Subcutaneous adipose tissue (tissue), 4 donors: ENCODE measurements around the gene ACADVL. TPM values are rescaled to one million over a fixed set of nuclear protein-coding genes. Genes with fewer than 3 reads are reported as not detected.

Source experiments
- total RNA-seq, 4 donors: library from RNA; depleted of rRNA; stranded (reverse); fragments of >200 nt; gene quantifications; one replicate each; pipeline ENCODE4 v1.1.0, GENCODE V29; 2016
- TF ChIP-seq, protein P1 (sequence below): fragments of 450-650 bp; IDR thresholded peaks from one replicate; pipeline ENCODE4 v1.5.1; 2016; ENCODE audit warnings: low read depth, mild to moderate bottlenecking, control low read depth, antibody characterized with exemption, moderate library complexity

The ACADVL gene
- total RNA-seq, 4 donors from 2014 or later, result 533 to 1,103 (median 672) TPM

DNA sequence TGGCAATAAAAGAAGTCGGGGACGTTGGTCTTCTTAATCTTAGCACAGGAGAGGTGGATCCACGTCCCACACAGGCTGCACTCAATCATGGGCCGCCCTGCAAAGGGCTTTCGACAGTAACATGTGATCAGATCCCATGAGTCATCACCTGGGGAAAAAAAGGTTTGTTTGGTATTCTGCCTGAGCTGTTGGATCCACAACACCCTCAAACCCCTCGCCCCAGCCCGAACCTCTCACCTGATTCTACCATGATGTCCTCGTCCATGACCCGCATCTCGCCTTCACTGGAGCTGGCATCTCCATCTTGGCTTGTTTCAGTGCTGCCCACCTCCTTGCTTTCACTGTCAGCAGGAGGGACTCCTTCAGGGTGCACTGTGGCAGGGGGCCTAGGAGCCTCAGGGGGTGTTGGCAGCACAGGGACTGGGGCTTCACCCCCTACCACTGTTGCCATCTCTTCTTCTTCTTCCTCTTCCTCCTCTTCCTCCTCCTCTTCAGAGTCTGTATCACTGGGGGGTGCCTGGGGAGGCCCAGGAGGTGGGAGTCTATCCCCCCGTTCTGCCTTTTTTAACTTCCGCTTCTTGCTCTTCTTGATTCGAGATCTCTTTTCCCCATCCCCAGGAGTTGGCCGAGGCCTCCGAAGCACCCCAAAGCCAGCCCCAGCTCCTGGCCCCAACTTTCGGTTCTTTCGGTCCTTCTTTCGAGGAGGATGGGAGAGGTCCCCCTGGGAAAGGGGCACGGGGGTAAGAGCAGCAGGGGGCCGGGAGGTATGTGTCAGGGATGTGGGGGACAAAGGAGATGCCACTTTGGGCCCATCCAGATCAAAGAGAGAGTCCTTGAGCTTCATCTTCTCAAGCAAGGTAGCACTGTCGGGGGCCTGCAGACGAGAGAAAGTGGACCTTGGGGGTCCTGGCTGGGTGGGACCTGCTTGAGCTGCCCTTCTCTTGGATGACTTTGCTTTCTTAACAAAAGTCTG lies 16.2 kb downstream of the ACADVL start:
- TF ChIP-seq, protein P1, sequence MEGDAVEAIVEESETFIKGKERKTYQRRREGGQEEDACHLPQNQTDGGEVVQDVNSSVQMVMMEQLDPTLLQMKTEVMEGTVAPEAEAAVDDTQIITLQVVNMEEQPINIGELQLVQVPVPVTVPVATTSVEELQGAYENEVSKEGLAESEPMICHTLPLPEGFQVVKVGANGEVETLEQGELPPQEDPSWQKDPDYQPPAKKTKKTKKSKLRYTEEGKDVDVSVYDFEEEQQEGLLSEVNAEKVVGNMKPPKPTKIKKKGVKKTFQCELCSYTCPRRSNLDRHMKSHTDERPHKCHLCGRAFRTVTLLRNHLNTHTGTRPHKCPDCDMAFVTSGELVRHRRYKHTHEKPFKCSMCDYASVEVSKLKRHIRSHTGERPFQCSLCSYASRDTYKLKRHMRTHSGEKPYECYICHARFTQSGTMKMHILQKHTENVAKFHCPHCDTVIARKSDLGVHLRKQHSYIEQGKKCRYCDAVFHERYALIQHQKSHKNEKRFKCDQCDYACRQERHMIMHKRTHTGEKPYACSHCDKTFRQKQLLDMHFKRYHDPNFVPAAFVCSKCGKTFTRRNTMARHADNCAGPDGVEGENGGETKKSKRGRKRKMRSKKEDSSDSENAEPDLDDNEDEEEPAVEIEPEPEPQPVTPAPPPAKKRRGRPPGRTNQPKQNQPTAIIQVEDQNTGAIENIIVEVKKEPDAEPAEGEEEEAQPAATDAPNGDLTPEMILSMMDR, result no peak

DNA sequence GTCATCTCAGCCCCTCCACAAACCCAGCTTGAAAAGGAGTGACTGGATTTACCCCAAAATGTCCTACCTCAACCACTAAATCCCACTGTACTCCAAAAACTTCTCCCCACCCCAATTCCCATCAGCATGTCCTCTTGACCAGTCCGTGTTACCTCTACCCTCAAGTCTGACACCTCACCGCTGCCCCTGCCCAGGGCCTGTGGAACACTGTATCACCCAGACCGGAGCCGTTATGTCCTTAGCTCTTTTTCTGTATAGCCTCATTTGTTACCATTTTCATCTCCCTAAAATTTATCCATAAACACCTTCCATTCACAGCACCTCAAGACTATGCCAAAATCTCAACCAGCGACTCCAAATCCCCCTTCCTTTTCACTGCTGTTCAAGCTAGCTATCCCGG lies 17.1 kb downstream of the ACADVL start:
- TF ChIP-seq, protein P1, result no peak

DNA sequence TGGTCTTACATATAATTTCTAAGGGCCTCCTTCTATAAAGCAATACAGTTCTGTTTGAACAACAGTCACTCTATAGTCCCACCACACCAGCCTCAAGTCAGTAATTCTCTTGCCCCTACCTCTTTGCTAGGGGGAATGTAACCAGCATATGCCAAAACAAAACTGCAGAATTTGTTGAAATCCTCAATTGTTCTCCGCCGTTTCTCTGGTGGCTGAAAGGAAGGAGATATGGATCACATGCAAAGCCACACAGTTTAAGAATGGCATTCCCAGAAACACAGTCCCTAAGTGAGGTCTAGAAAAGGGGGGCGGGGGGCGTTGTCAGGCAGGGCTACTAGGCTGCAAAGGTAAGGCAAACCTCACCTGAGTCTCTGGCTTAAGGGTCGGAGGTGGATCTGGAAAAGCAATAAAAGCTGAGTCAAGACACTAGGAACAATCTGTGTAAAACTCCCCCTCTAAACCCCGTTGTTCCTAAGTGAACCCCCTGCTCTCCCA lies 17.6 kb downstream of the ACADVL start:
- TF ChIP-seq, protein P1, result no peak

DNA sequence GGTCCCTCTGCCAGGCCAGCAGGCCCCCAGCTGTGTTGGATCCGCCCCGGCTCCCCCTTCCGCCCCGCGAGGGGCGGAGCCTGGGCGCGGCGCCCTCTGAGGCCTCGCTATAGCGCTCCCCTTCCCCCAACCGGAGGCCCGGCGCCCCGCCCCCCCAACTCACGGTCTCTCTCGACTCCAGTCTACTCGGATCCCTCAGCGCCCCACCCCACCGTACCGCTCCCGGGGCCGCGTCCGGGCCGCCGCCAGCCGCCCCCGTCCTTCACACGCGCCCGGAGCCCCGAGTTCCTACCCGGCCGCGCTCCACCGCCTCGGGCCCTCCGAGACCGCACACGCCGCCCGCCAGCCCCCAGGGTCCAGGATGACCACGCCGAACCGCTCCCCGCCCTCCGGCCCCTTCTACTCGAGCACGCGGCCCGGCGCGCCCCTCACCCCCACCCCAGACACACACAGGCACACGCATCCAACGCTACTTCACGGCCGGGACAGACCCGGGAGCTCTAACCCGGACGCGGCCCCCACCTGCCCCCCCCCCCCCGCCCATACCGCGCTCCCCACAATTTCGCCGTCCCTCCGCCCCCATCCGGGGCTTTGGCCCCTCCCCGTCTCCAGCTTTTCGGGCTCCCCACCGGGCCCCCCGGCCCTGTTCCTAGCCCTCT lies 18.2 kb downstream of the ACADVL start:
- TF ChIP-seq, protein P1, result no peak

DNA sequence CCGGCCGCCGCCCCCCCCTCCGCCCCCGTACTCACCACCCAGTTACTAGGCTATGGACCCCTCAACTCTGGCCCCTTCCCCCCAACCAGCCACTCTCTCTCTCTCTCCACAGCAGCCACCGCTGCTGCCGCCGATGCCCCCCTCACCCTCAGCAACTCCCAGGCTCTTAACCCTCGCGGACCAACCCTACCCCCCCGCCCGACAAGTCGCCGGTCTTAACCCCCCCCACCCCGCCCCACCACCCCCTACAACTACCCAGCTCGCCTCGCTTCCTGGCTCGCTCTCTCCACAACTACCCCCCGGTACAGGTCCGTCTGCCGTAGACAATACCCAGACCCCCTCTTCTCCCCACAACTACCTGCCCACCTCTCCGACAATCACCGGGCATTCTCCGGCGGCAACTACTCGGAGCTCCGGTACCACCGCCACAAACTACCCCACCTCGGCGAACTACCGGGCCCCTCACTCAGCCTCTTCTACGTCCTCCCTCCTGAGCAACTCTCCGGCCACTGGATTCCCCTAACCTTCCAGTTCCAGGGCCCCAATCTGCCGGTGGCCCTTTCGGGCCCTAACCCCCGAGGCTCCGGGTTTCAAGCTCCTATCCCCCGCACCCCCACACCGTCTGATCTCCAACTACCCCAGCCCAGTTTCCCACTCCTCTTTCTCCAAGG lies 18.8 kb downstream of the ACADVL start:
- TF ChIP-seq, protein P1, result no peak

DNA sequence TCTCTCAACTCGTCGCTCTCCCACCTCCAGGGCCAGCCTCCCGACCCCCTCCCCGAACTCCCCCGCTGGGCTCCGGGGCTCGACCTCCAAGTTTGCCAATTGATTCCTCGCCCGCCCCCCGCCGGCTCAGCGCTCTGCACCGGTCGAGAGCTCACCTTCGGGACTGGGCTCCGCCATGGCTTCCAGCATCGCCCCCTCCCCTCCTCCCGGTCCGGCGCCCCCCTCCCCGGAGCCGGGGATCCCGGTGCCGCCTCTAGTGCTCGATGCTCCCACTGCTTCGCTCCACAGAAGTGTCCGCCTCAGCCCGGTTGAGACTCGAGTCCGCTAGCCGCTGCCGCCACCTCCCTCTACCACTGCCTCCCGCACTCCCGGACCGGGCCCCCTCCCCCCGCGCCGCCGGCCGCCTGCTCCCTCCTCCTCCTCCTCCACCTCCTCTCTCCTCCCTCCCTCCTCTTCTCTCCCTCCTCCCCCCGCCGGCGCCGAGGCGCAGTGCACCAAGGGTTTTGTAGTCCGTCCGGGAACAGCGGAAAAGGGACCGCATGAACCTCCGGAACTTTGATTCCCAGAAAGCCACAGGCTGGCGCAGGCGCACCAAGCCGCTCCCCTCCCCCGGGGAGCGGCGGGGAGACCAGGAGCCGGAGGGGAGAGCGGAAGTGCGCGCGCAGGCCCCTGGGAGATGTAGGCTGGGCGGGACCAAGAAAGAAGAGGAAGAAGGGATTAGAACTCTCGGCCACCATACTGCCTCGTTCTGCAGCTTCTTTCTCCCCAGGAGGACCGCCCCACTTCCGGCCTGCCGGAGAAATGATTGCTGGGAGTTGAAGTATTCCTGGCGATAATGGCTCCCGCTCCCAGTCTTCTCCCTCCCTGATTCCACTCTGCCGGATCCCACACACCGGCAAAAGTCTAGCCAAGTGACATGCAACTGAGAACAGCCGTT lies 19.6 kb downstream of the ACADVL start, which contains the start of gene PHF23:
TSS of gene PHF23 (minus strand) at position 367 of the 937 bp plus-strand sequence. CDS start at position 189, 178 bp downstream.
- TF ChIP-seq, protein P1, result no peak
